Omental fat pad (tissue), 4 donors: ENCODE data around the gene CBFA2T2. TPM values are rescaled to one million over a fixed set of nuclear protein-coding genes. Genes with fewer than 3 reads are reported as not detected.

Experiments used
- ATAC-seq: fragments of 150-250 bp; one replicate; pipeline ENCODE4 v1.9.1; 2016; ENCODE audit warnings: mild to moderate bottlenecking, moderate library complexity; ENCODE audit not compliant: low FRiP score
- DNase-seq: peaks from one replicate; pipeline ENCODE4 v3.0.0-alpha.2; 2019; ENCODE audit warnings: low spot score
- CTCF ChIP-seq, 3 donors: fragments of 450-650 bp; IDR thresholded peaks; one replicate each; pipeline ENCODE4 v1.5.1; 2016 to 2017; ENCODE audit warnings: antibody characterized with exemption in 3 of 3, mild to moderate bottlenecking in 3 of 3, moderate library complexity in 2 of 3
- total RNA-seq, 4 donors: library from RNA; depleted of rRNA; stranded (reverse); fragments of >200 nt; gene quantifications; one replicate each; pipeline ENCODE4 v1.1.0, GENCODE V29; 2016

Gene CBFA2T2
- total RNA-seq, 4 donors from 2014 or later: 5.8 to 11.8 (median 10.0) TPM

GRCh38 chr20:33654680-33655161, 164.8 kb downstream of the CBFA2T2 start:
- DNase-seq: no peak

GRCh38 chr20:33655164-33655563, 165.3 kb downstream of the CBFA2T2 start:
- DNase-seq (no peak), ATAC-seq (no peak)
- no peak for TF ChIP-seq CTCF (IDR thresholded peaks at IDR 0.05)

More at GRCh38 chr20:33654680-33655161, 164.8 kb downstream of the CBFA2T2 start:
- no peak for TF ChIP-seq CTCF (IDR thresholded peaks at IDR 0.05)
- ATAC-seq: no peak

GRCh38 chr20:33656010-33656782, 166.3 kb downstream of the CBFA2T2 start:
- no peak for DNase-seq
- no peak for TF ChIP-seq CTCF (IDR thresholded peaks at IDR 0.05)

GRCh38 chr20:33656783-33657703, 167.1 kb downstream of the CBFA2T2 start:
- DNase-seq (no peak), ATAC-seq (no peak)
- no peak for TF ChIP-seq CTCF (IDR thresholded peaks at IDR 0.05)

More at GRCh38 chr20:33656010-33656782, 166.3 kb downstream of the CBFA2T2 start:
- no peak for ATAC-seq

GRCh38 chr20:33657704-33658095, 167.8 kb downstream of the CBFA2T2 start:
- ATAC-seq (no peak), DNase-seq (no peak)
- TF ChIP-seq CTCF (IDR thresholded peaks at IDR 0.05): no peak

- TF ChIP-seq CTCF (IDR thresholded peaks at IDR 0.05): no peak
- DNase-seq (no peak), ATAC-seq (no peak)
These were observed 168.6 kb downstream of the CBFA2T2 start for GRCh38 chr20:33658510-33658909.
